Left forelimb (tissue), 1 donor: Measurements from ENCODE around the gene PICALM.

Experiments used
- DNase-seq: peaks from one replicate; pipeline ENCODE4 v3.0.0-alpha.2; 2018; ENCODE audit warnings: low spot score

The PICALM gene

GRCh38 chr11:86050196-86050709 is 18.6 kb downstream of the PICALM start:
- no peak for DNase-seq

GRCh38 chr11:86047275-86047991 is 21.5 kb downstream of the PICALM start:
- no peak for DNase-seq

DNA sequence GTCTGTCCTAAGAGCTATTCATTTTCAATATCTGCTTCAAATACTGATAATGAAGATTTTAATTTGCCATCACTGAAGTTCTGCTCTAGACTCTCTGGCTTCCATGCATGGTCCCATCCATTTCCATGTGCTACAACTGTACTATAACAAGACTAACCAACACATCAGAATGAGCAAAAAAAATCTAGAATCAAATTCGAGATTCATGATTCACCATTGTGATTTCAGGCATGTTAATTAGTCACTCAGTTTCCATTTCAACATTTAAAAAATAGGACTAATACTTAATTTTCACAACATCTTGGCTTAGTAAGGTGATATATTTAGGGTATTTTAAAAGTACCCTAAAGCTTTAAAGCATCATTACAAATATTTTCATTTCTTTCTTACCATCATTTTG is 22.8 kb downstream of the PICALM start:
- no peak for DNase-seq

DNA sequence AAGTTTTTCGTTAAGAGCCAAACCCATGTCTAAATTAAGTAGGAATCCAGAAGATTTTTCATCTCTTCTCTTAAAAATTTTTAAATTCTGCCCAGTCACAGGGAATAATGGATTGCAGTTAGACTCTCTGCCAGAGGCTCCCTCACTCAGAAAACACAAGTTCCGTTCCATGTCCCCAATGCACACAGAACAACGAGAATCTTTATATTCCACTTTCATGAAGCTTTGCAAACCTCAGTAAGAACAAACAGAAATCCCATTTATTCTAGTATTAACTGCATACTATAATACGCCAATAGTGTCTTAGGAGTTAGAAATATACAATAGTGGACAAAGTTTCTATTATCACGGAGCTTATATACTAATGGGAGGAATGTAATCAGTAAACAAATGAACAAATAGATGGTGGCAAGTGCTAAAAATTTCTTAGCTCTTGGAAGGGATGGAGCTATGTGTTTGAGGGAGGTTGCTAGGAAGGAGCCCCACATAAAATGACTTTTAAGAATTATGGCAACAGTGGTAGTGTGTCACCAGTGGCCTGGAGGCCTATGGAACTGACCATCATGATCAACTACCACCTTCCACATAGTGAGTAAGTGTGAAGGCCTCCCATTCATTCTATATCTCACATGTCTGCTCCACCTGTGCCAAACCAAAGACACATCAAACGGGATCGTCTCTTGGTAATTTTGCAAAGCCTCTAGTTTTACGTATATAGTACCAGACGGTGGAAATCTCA is 24.9 kb downstream of the PICALM start:
- no peak for DNase-seq

DNA sequence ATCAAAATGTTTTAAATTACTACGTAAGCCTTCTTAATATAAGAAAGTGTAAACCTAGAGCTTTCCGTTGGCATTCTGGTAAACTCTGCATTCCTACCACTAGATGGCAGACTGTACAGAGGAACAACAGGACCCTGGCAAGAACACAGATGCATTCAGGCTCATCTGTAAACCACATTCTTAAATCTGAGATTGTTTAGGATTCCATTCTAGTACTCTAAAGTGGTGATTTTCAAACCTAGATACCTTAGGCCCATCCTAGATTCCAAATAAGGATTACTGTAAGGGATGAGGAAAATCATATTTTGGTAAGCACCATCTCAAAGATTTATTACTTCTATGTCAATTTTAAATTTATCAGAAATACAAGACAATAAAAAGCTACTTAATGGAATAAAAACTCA is 26.9 kb downstream of the PICALM start:
- DNase-seq = no peak

DNA sequence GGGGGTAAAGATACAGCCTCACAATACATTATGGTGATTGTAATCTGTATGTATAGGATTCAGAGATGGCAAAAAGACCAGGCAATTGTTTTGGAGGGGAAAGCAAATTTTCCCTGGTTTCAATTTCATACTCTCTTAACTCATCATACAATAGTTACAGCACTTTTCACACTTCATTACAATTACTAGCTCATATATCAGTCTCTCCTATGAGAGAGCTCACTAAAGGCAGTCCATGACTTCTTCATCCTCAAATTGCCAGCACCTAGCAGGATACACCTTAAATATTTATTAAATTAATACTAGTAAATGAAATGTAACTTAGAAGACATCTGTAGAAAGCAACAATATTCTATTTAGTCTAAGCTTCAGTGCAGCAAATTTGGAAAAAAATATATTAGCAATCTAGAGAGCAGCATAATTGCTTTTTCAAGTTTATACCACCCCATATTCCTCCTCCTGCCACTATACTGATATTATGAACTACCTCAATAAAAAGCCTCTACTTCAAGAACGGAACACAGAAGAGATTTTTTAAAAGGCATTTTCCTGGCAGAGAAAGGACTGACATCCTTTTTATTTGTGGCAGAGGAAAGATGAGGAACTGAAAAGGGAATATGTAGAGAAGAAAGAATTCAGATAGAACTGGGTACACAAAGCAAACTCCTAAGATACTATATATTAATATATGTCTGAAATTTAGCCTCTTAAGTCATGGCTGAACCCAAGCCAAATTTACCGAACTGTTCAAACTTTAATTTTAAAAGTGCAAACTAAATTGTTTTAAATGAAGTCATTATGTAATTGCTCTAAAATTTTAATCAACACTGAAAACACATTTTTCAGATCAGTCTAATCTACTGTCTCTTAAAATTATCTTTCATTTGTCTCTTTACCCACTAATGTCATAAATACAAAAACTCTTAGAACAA is 27.7 kb downstream of the PICALM start:
- no peak for DNase-seq

GRCh38 chr11:86039094-86039493 is 29.8 kb downstream of the PICALM start:
- no peak for DNase-seq

- no peak for DNase-seq
These were observed 31.1 kb downstream of the PICALM start for GRCh38 chr11:86037743-86038142.

DNA sequence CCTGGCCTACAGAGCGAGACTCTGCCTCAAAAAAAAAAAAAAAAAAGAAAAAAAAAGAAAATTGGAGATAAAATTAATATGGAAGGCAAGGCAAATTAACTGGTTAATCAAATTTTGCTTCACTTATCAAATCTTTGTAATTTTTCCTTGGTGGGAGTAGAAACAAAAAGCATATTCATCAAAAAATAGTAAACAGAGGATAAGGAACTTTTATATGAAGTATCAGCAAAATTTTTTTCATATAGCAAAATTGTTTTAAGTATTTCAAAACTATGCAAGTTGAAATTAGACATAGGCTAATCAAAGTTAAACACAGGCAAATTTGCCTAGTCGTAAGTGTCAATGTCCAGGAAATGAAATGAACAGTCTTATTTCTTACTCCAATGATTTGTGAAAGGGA is 33.0 kb downstream of the PICALM start:
- DNase-seq = no peak

DNA sequence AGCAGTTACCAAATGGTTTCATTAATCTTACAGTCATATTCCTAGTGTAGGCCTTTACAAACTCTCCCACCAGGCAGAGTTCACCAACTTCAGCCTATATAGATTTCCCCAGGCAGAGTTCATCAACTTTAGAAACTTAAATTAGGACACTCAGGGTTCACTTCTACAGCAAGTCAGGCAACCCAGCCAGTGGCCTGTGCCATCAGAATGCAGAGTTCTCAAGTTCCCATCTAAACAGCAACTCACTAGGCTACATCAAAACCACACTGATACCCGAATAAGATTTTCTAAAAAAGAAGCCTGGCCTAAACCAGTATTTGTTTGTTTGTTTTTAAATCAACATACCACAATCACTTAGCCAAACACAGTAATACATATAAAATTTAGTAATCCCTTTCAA is 33.7 kb downstream of the PICALM start:
- no peak for DNase-seq

GRCh38 chr11:86034710-86035109 is 34.2 kb downstream of the PICALM start:
- DNase-seq = no peak

GRCh38 chr11:86021377-86021776 is 47.5 kb downstream of the PICALM start:
- no peak for DNase-seq

DNA sequence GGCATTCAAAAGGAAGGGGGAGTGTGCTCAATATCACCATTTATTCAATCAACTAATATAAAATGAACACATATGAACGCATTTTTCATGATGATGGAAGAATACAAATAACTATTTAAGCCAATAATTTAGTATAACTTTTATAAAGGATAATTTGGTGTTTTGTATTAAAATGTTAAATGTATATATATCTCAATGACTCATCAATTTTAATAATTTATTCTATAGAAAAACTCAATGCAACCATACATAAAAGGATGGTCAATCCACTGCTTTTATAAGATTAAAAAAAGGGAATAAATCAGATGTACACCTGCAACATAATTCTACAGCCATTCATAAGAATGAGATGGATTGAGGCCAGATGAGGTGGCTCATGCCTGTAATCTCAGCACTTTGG is 50.6 kb downstream of the PICALM start:
- no peak for DNase-seq

DNA sequence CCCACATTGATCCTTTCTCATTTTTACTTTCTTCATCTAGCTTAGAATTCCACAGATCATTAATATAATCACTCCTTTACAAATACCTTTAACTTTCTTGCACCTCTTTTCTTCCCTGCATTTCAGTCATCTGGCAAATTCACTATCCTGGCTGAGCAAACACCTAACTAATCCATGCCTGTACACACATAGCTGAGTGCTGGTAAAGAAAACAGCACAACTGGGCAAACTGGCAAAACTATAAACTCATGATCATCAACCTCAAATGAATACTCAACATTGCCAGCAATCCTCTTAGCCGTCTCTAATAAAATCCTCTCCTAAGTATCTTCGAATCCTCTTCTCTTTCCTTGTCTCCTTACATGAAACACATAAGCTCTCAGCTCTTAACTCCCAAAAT is 52.4 kb downstream of the PICALM start:
- no peak for DNase-seq

DNA sequence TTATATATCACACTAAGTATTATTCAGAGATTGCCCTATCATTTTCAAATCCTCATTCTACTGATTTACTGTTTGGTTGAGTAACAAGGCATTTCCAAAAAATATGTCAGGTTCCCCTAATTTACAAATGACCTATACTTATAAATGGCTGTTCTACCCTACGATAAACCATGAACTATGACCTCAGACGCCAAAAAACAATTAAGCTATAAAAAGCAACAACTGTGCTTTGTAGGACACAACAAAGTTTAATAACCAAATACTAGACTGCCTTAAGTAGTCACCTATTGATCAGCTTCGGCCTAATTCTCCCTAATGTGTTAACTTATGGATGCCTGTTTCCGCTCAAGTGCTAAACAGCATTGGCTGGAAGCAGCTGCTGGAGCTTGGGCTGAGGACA is 53.2 kb downstream of the PICALM start:
- no peak for DNase-seq

DNA sequence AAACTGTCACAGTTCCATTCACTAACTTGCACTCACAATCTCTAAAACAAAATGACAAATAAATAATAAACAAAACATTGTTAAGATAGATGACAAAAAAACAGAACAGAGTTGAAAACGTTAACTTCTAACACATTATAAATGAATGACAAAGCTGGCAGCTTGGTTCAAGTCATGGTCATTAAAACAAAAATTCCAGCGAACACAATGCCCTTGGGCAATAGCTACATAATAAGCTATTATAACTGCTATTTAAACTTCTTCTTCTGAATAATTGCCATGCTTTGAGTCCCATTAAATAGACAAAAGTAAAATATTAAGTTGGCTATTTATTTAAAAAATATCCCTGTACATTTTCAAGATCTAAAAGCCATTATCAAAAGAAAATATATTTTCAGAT is 54.7 kb downstream of the PICALM start:
- no peak for DNase-seq

- no peak for DNase-seq
These were observed 55.2 kb downstream of the PICALM start for GRCh38 chr11:86013713-86014112.

DNA sequence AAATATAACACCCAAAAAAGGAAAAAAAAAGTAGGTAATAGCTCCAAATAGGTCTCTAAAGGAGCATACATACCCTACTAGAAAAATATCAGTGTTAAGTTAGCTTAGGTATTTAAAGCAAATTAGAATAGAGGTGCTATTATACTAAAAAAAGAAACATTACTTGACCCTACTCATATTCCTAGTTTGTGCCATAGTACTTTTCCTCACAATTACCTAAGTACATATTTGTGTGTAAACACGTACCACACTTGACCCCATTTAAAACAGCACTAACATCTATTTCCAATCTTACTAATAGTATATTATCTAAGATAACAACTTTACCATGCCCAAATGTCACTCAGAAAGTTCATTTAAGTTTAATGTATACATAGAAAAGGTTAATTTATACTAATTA is 57.7 kb downstream of the PICALM start:
- DNase-seq = no peak

- no peak for DNase-seq
These were observed 65.2 kb downstream of the PICALM start for GRCh38 chr11:86003654-86004053.

GRCh38 chr11:86002431-86002830 is 66.5 kb downstream of the PICALM start:
- no peak for DNase-seq

DNA sequence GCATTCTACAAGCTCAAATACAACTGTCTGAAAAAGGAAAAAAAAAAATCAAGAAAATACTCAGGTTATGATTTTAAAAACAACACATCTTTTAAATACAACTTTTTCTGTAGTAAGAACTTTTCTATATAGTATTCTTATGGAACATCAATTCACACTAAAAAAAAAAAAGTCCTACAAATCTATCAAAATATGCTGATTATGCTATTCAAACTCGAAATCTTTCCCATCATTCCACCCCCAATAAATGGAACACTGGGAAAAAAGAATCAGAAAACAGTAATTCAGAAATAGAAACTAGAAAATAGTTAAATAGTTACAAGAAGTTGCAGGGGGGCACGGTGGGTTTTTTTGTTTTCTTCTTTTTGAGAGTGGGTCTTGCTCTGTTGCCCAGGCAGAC is 77.4 kb downstream of the PICALM start:
- DNase-seq = no peak

DNA sequence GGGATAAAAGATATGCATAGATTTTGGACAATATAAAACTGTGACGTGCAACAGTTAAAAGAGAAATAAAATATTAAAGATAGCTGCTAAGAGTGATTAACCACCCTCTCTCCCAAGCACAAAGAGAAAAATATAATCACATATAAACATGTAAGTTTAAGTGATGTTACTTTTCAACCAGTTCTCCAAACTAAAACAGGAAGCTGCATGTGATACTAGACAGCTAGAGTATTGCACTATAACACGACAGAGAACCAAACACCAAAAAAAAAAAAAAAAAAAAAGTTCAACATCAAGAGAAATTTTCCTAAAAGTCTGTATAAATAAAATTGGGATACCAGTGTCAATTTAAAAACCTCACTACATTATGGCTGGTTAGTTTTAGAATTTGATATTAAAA is 79.1 kb downstream of the PICALM start:
- DNase-seq = no peak

GRCh38 chr11:85988780-85989179 is 80.1 kb downstream of the PICALM start:
- DNase-seq = no peak
